ENCODE data around the gene ADH1B.

DNA sequence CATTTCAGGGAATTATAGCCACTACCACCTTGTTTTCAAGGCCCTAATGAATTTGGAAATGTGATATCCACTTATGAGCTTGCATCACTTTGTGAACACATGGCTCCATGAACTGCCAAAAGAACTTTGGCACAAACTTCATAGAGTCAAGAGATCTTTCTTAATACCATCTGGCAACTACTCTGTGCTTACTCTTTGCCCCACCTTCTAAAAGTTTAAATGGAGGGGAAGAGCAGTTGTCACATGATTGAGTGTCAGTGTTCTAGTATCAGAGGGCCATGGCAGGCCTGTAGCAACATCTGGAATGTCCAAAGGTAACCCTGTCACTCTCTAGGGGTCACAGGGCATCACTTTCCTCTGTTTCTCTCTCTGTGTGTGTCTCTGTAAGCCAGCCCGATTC lies 2.6 kb upstream of the ADH1B start:
- TF ChIP-seq, protein P1, sequence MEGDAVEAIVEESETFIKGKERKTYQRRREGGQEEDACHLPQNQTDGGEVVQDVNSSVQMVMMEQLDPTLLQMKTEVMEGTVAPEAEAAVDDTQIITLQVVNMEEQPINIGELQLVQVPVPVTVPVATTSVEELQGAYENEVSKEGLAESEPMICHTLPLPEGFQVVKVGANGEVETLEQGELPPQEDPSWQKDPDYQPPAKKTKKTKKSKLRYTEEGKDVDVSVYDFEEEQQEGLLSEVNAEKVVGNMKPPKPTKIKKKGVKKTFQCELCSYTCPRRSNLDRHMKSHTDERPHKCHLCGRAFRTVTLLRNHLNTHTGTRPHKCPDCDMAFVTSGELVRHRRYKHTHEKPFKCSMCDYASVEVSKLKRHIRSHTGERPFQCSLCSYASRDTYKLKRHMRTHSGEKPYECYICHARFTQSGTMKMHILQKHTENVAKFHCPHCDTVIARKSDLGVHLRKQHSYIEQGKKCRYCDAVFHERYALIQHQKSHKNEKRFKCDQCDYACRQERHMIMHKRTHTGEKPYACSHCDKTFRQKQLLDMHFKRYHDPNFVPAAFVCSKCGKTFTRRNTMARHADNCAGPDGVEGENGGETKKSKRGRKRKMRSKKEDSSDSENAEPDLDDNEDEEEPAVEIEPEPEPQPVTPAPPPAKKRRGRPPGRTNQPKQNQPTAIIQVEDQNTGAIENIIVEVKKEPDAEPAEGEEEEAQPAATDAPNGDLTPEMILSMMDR (IDR thresholded peaks at IDR 0.05; ENCODE audit: insufficient read depth, low read depth, low read length): no peak
- no peak for TF ChIP-seq EZH2 (IDR thresholded peaks at IDR 0.05; ENCODE audit: insufficient read depth, low read length)

All from astrocyte (in vitro differentiated cells and primary cell).